Gastroesophageal sphincter (tissue), 4 donors: Measurements from ENCODE around the gene CACNA2D3. TPM values are rescaled to one million over a fixed set of nuclear protein-coding genes. Genes with fewer than 3 reads are reported as not detected.

Source experiments
- ATAC-seq: fragments of 150-250 bp; one replicate; pipeline ENCODE4 v1.9.1; 2016; ENCODE audit warnings: mild to moderate bottlenecking, moderate library complexity
- H3K27ac ChIP-seq, 4 donors: fragments of 200-600 bp; sonication (generic) in 3 of 4; 1 replicate in 3 of 4; 2 replicates in 1 of 4; pipeline ENCODE4 v1.5.1; 2016 to 2019
- H3K27me3 ChIP-seq: fragments of 200-600 bp; sonication (generic); one replicate; pipeline ENCODE4 v1.5.1; 2019
- H3K36me3 ChIP-seq, 2 donors: fragments of 200-600 bp; sonication (generic); one replicate each; pipeline ENCODE4 v1.5.1; 2019; ENCODE audit warnings: control low read depth in 1 of 2
- H3K4me1 ChIP-seq, 3 donors: fragments of 200-600 bp; sonication (generic); 1 replicate in 2 of 3; 2 replicates in 1 of 3; pipeline ENCODE4 v1.5.1; 2016 to 2019; ENCODE audit warnings: control low read depth in 2 of 3
- H3K4me3 ChIP-seq, 2 donors: fragments of 200-600 bp; sonication (generic); one replicate each; pipeline ENCODE4 v1.5.1; 2019; ENCODE audit warnings: mild to moderate bottlenecking in 1 of 2, moderate library complexity in 1 of 2
- H3K9me3 ChIP-seq, 3 donors: fragments of 200-600 bp; sonication (generic); one replicate each; pipeline ENCODE4 v1.5.1; 2017 to 2019; ENCODE audit warnings: control low read depth in 2 of 3
- EP300 ChIP-seq: sonication (generic); formaldehyde crosslinking; IDR thresholded peaks from one replicate; pipeline ENCODE4 v1.6.1; 2017; ENCODE audit warnings: antibody characterized with exemption, mild to moderate bottlenecking
- POLR2A ChIP-seq, 2 donors: fragments of 450-650 bp; IDR thresholded peaks; one replicate each; pipeline ENCODE4 v1.6.1; 2017; ENCODE audit warnings: antibody characterized with exemption in 2 of 2, mild to moderate bottlenecking in 2 of 2, moderate library complexity in 1 of 2
- POLR2AphosphoS5 ChIP-seq: sonication (generic); formaldehyde crosslinking; IDR thresholded peaks from one replicate; pipeline ENCODE4 v1.6.1; 2017; ENCODE audit warnings: antibody characterized with exemption
- WGBS, 2 donors: methylation state at CpG; one replicate each; pipeline ENCODE4 v1.1.5; 2018; ENCODE audit warnings: low coverage in 1 of 2; 5-methylcytosine and 5-hydroxymethylcytosine counted together
- total RNA-seq, 4 donors: library from RNA; depleted of rRNA; stranded (reverse); fragments of >200 nt; gene quantifications; one replicate each; pipeline ENCODE4 v1.1.0, GENCODE V29; 2016
- TF ChIP-seq, protein P1 (sequence below), 4 experiments: fragments of 200-600 bp in 2 of 4; fragments of 450-650 bp in 2 of 4; sonication (generic) in 1 of 4; IDR thresholded peaks; one replicate each; pipeline ENCODE4 v1.5.1; 2017 to 2019; ENCODE audit warnings: antibody characterized with exemption in 4 of 4, mild to moderate bottlenecking in 2 of 4, moderate library complexity in 2 of 4

CACNA2D3 gene
- total RNA-seq, 4 donors from 2014 or later = 0.94 to 6.5 (median 3.5) TPM

DNA sequence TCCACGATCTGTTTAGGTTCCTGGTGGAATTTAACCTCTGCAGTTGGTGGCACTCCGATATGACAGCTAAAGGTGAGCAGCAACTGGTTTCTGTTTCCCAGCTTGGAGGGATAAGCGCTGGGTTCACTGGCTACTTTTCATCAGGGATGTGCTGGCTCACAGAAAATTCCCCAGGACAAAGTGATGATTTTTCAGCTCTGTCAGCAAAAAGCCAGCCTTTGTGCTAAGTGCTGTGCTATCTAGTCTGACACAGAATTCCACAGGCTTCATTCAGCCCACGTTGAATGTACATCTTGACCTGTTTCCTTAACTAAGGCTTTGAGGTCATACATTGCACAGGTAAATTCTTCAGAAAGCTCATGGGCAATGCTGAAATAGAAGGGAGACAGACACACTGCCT is 887.0 kb downstream of the CACNA2D3 start:
- TF ChIP-seq EP300 (no peak), POLR2AphosphoS5 (no peak), POLR2A (IDR thresholded peaks at IDR 0.05) (no peak)
- Histone ChIP-seq H3K27me3 (no peaks in the 10 kb centered on the region), H3K27ac (no peak overlapping the region), H3K36me3 (no peaks in the 10 kb centered on the region), H3K4me3 (no peak overlapping the region), H3K9me3 (no peaks in the 10 kb centered on the region), H3K4me1 (no peaks in the 10 kb centered on the region)
- WGBS, 2 donors = 64% methylated on average over 3 of the region's 4 CpGs; no CpG with 5 or more reads in 1 of the 2 donors
- no peak for ATAC-seq

DNA sequence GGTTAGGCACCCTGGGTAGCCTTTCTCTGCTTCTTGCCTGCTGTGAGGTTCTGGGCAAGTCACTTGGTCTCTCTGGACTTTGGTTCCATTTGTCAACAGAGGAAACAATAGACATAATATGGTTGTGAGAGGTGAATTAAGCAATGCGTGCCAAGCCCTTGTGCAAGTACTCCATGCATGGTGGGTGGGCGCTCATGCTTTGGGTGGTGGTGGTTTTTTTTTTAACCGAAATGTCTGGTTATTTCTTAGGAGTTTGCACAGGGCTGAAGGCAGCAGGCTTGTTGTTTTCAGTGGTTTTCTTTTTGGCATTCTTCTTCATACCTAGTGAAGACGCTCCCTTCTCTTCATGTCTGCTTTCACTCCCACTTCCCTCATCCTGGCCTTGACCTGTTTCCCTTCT is 889.7 kb downstream of the CACNA2D3 start:
- H3K36me3 ChIP-seq = no peaks in the 10 kb centered on the region
- no peak overlapping the region for H3K27ac ChIP-seq
- no peak overlapping the region for H3K4me3 ChIP-seq
- no peaks in the 10 kb centered on the region for H3K9me3 ChIP-seq
- TF ChIP-seq POLR2AphosphoS5 (no peak), EP300 (no peak)
- H3K27me3 ChIP-seq = no peaks in the 10 kb centered on the region
- ATAC-seq = no peak
- H3K4me1 ChIP-seq = no peaks in the 10 kb centered on the region
- 86 to 96% methylated on average over 4 of the region's 4 CpGs for WGBS, 2 donors

DNA sequence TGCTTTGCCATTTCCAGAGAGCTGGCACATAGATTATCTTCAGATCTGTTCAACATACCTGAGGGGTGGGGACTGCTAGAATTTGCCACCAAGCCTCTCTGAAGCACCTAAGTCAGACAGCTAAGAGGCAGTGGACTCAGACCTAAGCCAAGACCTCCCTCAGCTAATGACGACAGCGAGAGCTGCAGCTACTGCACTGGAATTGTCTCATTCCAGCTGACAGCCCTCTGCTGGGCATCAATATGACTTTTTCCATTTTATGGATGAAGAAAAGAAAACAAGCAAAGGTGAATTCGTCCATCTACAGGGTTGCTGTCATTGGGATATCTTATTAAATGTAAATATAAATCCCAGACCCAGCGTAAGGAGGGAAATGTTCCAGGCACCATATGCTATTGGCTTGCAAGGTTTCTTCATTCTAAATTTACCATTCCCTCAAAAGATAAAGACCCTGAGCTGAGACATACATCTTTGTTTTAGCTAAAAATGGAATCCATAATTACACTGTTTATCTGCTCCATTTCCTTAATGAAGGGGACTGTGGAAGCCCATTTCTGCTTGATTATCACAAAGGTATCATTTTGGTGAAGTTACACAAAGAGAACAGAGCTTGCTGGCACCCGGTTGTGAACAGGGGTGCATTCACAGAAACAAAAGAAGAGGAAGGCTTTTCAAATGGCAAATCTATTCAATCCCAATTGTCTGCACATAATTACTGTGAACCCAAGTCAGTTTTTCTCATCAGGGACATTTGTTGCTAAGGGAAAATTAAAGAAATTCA is 891.0 kb downstream of the CACNA2D3 start:
- no peak for ATAC-seq
- WGBS, 2 donors = 38 to 46% methylated on average over 4 to 5 of the region's 5 CpGs

DNA sequence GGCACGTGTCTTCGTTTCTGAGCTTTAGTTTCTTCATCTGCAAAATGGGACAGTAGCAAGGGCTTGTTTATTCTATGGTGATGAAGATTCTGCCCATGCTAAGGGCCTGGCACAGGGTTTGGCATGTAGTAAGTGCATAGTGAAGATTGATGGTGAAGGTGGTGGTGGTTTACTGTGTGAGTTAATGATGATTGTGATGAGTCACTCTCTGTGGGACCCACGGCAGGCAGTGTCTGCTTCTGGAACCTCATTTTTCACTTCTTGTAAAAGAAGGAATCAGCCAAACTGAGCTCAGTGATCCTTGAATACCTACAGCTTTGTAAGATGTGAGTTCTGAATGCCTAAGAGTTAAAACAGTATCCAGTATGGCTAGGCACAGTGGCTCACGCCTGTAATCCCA is 891.7 kb downstream of the CACNA2D3 start:
- Histone ChIP-seq H3K36me3 (peaks cover 0 to 4% of the 10 kb centered on the region in 2 donors), H3K4me1 (no peaks in the 10 kb centered on the region), H3K27me3 (no peaks in the 10 kb centered on the region), H3K27ac (no peak overlapping the region), H3K9me3 (no peaks in the 10 kb centered on the region), H3K4me3 (no peak overlapping the region)
- no peak for ATAC-seq
- WGBS, 2 donors = 81 to 93% methylated on average over 2 to 4 of the region's 4 CpGs
- TF ChIP-seq EP300 (no peak), POLR2A (IDR thresholded peaks at IDR 0.05) (no peak), POLR2AphosphoS5 (no peak)
- TF ChIP-seq, protein P1, sequence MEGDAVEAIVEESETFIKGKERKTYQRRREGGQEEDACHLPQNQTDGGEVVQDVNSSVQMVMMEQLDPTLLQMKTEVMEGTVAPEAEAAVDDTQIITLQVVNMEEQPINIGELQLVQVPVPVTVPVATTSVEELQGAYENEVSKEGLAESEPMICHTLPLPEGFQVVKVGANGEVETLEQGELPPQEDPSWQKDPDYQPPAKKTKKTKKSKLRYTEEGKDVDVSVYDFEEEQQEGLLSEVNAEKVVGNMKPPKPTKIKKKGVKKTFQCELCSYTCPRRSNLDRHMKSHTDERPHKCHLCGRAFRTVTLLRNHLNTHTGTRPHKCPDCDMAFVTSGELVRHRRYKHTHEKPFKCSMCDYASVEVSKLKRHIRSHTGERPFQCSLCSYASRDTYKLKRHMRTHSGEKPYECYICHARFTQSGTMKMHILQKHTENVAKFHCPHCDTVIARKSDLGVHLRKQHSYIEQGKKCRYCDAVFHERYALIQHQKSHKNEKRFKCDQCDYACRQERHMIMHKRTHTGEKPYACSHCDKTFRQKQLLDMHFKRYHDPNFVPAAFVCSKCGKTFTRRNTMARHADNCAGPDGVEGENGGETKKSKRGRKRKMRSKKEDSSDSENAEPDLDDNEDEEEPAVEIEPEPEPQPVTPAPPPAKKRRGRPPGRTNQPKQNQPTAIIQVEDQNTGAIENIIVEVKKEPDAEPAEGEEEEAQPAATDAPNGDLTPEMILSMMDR (IDR thresholded peaks at IDR 0.05) = no peak

More for the DNA sequence above, 891.0 kb downstream of the CACNA2D3 start:
- no peak overlapping the region for H3K27ac ChIP-seq
- no peaks in the 10 kb centered on the region for H3K4me1 ChIP-seq
- no peak overlapping the region for H3K4me3 ChIP-seq
- H3K27me3 ChIP-seq = no peaks in the 10 kb centered on the region
- TF ChIP-seq POLR2AphosphoS5 = no peak
- no peak for TF ChIP-seq EP300
- no peak for TF ChIP-seq POLR2A (IDR thresholded peaks at IDR 0.05)
- TF ChIP-seq, protein P1 (IDR thresholded peaks at IDR 0.05) = no peak
- H3K9me3 ChIP-seq = no peaks in the 10 kb centered on the region
- H3K36me3 ChIP-seq = peaks cover 0 to 3% of the 10 kb centered on the region in 2 donors

DNA sequence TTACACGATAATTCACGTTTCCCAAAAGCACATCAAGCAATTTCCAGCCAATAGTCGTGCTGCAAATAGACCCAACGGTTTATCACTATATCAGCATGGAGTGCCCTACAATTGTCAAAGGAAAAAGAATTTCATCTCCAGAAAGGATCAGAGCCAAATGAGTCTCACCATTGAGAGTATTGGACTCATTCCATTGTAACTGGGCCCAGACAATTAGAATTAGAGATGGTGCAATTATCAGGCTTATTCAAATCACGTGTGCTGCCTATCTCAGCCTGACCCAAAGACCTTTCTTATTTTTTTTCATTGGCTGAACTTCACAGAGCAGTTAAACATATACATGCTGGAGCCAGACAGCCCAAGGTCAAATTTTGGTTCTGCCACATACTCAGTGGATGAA is 892.6 kb downstream of the CACNA2D3 start:
- no peak for TF ChIP-seq EP300
- TF ChIP-seq, protein P1 (IDR thresholded peaks at IDR 0.05) = no peak
- TF ChIP-seq POLR2AphosphoS5 = no peak
- no peak for TF ChIP-seq POLR2A (IDR thresholded peaks at IDR 0.05)

DNA sequence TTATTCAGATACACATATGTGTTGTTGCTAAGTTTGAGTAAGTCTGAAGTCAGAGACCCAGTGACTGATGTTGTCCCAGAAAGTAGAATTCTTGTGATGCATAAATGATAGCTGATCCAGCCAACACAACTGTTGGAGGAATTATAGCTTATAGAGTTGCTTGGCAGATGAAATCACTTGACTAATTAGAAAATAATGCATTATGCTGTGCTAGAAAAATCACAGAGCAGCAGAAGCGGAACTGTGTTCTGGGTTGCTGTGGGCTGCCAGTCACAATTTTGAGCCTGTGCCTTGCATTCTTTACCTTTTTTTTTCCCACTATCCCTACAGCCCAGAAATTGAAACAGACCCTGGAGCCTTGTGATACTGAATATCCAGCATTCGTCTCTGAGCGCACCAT is 895.5 kb downstream of the CACNA2D3 start:
- Histone ChIP-seq H3K4me1 (no peaks in the 10 kb centered on the region), H3K9me3 (no peaks in the 10 kb centered on the region), H3K4me3 (no peak overlapping the region), H3K36me3 (peaks cover 0 to 4% of the 10 kb centered on the region in 2 donors), H3K27me3 (no peaks in the 10 kb centered on the region), H3K27ac (no peak overlapping the region)
- ATAC-seq = no peak
- TF ChIP-seq POLR2AphosphoS5 (no peak), POLR2A (IDR thresholded peaks at IDR 0.05) (no peak), EP300 (no peak)
- TF ChIP-seq, protein P1 (IDR thresholded peaks at IDR 0.05) = no peak
- 82 to 90% methylated on average over 3 of the region's 3 CpGs for WGBS, 2 donors

More for the DNA sequence above, 892.6 kb downstream of the CACNA2D3 start:
- no peak overlapping the region for H3K4me3 ChIP-seq
- H3K27ac ChIP-seq = no peak overlapping the region
- H3K36me3 ChIP-seq = peaks cover 0 to 4% of the 10 kb centered on the region in 2 donors
- no peaks in the 10 kb centered on the region for H3K27me3 ChIP-seq
- no peak for ATAC-seq
- no peaks in the 10 kb centered on the region for H3K4me1 ChIP-seq
- 76 to 83% methylated on average over 3 to 5 of the region's 5 CpGs for WGBS, 2 donors
- H3K9me3 ChIP-seq = no peaks in the 10 kb centered on the region
